Cerebellar nuclear complex (tissue), 1 donor: ENCODE results near the gene ZNF827.

Source experiments
- DNase-seq, 2 experiments: peaks; one replicate each; lab custom pipeline; 2025; lab: John Stamatoyannopoulos, UW

ZNF827 gene

GRCh38 chr4:145935253-145936141 lies 3.1 kb downstream of the ZNF827 start:
- DNase-seq = no peak

DNA sequence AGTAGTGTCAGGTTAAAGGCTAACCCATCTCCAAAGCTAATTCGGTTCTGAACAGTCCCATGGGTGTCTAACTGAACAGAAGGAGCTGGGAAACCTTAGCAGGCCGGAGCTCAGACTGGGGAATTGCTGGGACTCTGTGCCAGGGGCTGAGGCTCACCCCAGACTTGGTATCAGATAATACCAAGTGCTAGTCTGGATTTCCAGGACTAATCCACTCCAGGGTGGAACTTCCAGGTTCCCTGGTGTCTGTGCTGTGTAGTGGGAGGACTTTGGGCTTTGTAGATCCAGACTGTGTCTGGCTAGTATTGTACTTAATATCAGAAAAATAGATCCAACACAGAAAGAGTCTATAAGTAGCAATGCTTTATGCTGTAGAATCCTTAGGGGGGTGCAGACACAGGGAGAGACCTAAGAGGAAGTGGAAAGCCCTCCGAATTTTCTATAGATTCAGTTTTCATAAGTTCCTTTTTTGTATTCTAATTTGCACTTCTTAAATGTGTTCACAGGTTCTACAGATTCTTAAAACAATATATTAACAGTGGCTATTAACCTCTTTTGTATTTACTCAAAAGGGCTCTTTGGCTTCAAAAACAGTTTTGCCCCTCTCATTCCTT lies 4.1 kb downstream of the ZNF827 start:
- DNase-seq = no peak

- no peak for DNase-seq
These were observed 5.5 kb downstream of the ZNF827 start for GRCh38 chr4:145933134-145933533.

- DNase-seq = no peak
These were observed 7.2 kb downstream of the ZNF827 start for GRCh38 chr4:145931403-145931802.

- DNase-seq = no peak
These were observed 8.0 kb downstream of the ZNF827 start for GRCh38 chr4:145930592-145930991.

DNA sequence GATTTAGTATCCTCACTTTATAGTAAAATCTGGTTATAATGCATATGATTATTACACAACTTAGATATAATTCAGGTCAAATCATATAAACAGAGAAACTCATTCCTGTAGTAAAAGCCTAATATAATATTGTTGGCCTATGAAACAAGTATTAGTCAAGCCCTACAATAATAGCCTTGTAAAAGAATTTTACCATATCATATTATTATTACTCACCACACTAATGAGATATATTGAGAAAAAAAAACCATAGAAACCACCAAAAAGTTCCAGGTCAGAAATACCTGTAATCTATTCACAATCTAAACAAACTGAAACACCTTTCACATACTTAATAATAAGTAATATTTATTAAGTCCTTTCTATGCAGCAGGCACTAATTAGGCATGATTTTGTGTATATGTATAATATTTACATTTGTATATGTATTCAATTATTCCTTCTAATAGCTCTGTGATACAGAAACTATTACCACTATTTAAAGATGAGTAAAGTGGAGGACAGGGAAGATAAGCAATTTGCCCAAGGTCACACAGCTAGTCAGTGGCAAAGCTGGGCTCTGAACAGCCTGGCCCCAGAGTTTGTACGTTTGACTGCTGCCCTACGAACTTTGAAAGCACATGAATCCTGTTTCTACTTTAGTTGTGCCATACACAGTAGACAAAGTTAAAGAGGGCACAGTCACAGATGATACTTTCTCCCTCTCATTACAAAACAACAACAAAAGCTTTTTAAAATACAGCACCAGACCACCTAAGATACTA lies 9.0 kb downstream of the ZNF827 start:
- no peak for DNase-seq

DNA sequence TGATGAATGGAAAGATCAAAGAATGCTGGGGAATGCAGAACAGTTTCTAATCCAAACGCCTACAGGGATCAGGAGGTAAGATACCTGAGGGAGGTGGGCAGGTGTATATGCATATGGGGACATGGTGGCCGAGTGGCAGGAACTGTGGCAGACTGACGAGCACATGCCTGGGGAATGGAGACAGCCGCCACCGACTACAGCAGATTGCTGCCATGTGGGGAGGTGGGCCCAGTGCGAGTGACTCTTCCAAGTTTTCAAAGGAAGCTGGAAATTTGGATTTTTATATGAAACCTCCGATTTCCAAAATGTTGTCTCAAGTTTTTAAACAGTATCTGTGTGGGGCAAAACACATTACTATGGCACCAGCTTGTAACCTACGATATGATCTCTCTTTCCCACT lies 9.9 kb downstream of the ZNF827 start:
- no peak for DNase-seq

DNA sequence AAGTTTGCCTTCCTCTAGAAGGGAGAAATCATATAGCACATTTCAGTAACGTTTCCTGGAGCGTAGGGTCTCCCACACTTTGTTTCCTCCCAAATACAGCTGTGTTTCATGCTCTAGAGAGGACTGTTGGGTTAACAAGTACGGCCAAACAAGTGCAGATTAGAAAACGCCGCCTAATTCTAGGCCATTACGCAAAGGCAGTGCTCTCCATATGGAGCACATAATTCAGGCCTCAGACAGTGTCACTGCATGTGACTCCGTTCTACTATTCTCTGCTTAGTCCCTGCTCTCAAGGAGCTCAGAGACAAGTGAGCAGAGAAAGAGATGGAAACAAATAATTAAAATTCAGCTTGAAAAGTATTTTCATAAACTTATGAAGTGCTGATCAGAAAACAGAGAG lies 11.6 kb downstream of the ZNF827 start:
- no peak for DNase-seq

GRCh38 chr4:145921231-145921630 lies 17.4 kb downstream of the ZNF827 start:
- DNase-seq = no peak

GRCh38 chr4:145920205-145920604 lies 18.4 kb downstream of the ZNF827 start:
- no peak for DNase-seq

- no peak for DNase-seq
These were observed 26.2 kb downstream of the ZNF827 start for GRCh38 chr4:145912376-145912775.

DNA sequence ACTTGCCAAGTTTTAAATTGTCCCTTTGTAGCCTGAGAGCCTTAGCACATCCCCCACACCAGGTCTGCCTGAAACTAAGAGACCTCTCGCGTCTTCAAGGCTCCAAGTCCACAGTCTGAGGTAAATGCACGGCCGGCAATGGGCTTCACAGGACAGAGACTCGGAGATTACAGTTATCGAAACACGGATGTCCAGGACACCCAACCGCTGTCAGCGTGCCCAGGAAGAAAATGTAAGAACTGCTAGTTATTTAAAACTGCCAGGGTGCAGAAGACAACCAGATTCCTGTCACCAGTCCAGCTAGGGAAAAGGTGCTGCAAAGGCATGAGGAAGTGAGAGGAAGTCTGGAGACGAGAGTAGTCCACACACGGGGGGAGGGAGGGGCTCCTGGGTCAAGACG lies 28.9 kb downstream of the ZNF827 start:
- no peak for DNase-seq

DNA sequence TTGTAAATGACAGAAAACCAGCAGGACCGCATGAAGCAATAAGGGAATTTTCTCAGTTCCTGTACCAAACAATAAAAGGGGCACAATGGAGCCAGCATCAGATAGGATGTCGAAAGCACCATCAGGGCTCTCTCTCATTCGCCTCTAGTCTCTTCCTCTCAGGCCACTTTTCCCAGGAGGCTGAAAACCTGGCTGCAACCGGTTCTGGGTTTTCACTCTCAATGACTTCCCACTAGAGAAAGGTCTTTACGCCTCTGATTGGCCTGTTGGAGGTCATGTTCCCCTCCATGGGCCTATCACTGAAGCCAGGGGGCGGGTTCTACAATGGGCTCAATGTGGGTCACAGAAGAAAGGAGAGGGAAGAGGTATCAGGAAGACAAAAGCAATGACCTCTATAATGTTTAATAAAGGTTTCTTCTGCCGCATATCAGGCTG lies 29.3 kb downstream of the ZNF827 start:
- peak in 1 of 2 experiments; percentile 15 for DNase-seq

DNA sequence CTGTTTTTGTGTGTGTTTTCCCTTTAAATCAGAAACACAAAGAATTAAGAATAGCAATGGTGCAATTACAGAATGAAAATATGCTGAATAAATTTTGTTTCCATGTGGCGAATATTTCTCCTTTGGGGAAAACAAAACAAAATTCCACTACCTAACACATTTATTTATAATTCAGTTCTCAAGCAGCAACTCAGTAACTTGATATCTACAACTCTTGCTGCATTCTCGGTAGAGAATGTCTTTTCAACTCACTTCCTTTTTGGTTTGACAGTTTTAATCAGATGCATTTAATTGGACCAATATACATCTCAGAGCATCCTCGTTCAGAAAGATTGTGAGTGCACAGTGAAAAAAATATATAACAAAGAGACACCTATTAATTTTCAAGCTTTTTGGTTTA lies 30.8 kb downstream of the ZNF827 start:
- DNase-seq = no peak

GRCh38 chr4:145907390-145907789 lies 31.2 kb downstream of the ZNF827 start:
- DNase-seq = no peak

DNA sequence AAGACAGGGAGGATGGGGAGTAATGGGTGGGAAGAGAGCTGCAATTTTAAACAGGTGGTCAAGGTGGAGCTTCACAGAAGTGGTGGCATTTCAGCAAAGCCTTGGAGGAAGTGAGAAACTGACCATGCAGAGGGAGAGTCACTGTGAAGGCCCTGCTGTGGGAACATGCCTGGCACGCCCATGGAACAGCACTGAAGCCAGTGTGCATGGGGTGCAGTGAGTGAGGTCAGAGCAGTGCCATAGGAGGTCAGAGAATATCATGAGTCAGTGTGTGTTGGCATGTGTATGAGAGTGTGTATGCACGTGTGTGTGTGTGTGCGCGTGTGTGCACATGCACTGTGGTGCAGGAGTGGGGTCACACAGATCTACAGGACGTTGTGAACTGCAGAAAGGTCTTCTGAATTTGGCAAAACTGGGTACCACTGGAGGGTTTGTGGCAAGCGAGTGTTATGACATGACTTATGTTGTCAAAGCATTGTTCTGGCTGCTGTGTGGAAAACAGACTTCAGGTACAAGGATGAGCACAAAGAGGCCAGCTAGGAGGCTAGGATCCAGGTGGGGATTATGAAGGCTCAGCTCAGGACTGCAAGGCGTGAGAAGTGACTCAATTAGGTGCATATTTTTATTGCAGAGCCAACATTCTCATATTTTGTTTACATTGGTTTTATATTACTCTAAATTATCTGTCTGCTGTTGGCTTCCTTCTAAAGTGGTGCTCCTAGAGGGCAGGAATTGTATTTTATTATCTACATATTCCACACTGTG lies 34.0 kb downstream of the ZNF827 start:
- no peak for DNase-seq

- peak in 1 of 2 experiments; percentile 30 for DNase-seq
These were observed 36.1 kb downstream of the ZNF827 start for GRCh38 chr4:145902522-145902921.

DNA sequence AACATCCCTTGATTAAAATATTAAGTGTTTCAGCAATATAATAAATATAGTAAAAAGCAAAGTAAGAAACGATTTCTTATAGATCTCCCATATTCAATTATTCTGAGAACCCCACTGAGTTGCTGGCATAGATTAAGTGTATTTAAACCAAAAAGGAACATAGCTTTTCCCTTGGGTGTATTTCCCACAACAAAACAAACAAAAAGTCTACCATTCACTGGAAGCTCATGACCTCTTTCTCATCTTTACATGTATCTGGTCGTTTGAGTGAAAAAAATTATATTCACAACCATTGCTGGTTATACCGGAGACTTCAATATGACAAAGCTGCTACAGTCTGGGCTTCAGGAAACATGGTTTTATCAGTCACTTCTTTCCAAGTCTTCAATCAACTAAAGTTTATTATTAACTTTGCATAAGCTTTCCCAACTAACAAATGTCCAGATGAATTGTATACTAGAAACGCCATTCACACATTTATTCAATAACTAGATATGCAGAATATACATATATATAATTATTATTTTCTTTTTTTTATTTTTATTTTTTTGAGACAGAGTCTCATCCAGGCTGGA lies 38.6 kb downstream of the ZNF827 start:
- no peak for DNase-seq

- DNase-seq = no peak
These were observed 39.6 kb downstream of the ZNF827 start for GRCh38 chr4:145898926-145899531.

GRCh38 chr4:145898466-145898865 lies 40.2 kb downstream of the ZNF827 start:
- no peak for DNase-seq

- no peak for DNase-seq
These were observed 43.6 kb downstream of the ZNF827 start for GRCh38 chr4:145895056-145895455.
